Measurements from ENCODE around the gene C16orf96. TPM values are rescaled to one million over a fixed set of nuclear protein-coding genes. Genes with fewer than 3 reads are reported as not detected.

Gene C16orf96
- total and polyA plus RNA-seq, 2 of the 13 experiments (the other 11 are each of a cell fraction or from before 2014, with no cell fraction given): 0.03 TPM; not detected in 1

DNA sequence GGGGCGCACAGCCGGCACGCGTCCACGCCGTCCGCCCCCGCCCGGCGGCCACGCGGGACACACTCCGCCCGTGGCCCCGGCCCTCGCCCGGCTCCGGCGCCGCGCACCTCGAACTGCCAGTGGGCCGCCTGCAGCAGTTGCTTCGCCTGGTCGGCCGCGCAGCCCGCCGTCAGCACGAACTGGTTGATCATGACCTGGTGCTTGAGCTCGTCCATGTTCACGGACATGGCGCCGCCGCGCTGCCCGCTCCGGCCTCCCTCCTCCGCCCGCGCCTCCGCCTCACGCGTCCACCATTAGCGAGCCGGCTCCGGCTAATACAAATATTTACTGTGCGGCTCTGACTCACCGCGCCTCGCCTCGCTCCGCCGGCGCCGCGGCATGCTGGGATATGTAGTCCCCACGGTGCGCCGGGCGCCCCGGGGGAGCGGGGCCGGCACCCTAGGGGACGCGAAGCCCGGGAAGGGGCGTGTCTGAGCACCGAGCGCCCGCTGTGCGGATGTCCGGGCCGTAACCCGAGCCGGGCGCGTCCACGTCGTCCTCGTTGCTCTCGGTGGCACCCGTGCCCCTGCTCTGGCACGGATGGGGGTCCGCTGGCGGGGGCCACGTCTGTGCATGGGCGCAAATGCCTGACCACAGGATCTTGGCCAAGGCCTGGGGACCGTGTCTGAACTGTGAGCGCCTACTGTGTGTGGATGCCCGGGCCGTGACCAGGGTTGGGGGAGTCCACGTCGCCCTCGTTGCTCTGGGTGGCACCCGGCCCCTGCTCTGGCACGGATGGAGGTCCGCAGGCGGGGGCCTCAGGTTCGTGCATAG is 58.6 kb downstream of the C16orf96 start, which contains the start of gene UBALD1 (continued):
- TF ChIP-seq, protein P1, sequence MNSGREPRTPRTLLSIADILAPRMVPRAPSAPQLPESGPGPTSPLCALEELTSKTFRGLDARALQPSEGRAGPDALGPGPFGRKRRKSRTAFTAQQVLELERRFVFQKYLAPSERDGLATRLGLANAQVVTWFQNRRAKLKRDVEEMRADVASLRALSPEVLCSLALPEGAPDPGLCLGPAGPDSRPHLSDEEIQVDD (CRISPR knock-in tag; IDR thresholded peaks at IDR 0.05; ENCODE audit: borderline replicate concordance): no peak
- TF ChIP-seq ZNF230 (CRISPR knock-in tag; IDR thresholded peaks at IDR 0.05) (0 out of 2 replicates have a peak, but pooled peaks have one; percentile 58), ZNF18 (CRISPR knock-in tag; IDR thresholded peaks at IDR 0.05; ENCODE audit: insufficient replicate concordance) (no peak), ZNF232 (CRISPR knock-in tag; IDR thresholded peaks at IDR 0.05; ENCODE audit: borderline replicate concordance) (peak; percentile 72; the same call in 1 of the 2 replicates), SAP130 (CRISPR knock-in tag; IDR thresholded peaks at IDR 0.05; ENCODE audit: low read depth) (peak; percentile 97), MEIS2 (CRISPR knock-in tag; IDR thresholded peaks at IDR 0.05) (no peak), BCL6 (CRISPR knock-in tag; IDR thresholded peaks at IDR 0.05) (peak; percentile 54), ZBTB8A (CRISPR knock-in tag; IDR thresholded peaks at IDR 0.05; ENCODE audit: borderline replicate concordance, low read depth) (peak; percentile 99), ZNF136 (CRISPR knock-in tag; IDR thresholded peaks at IDR 0.05; ENCODE audit: low read depth) (0 out of 2 replicates have a peak, but pooled peaks have one; percentile 23), ZFP37 (CRISPR knock-in tag; IDR thresholded peaks at IDR 0.05; ENCODE audit: borderline replicate concordance) (no peak; the same call in 1 of the 2 replicates), FOXA3 (CRISPR knock-in tag; IDR thresholded peaks at IDR 0.05) (peak; percentile 92), ZNF788 (CRISPR knock-in tag; IDR thresholded peaks at IDR 0.05; ENCODE audit: borderline replicate concordance) (peak; percentile 68; the same call in 1 of the 2 replicates), ZNF318 (CRISPR knock-in tag; IDR thresholded peaks at IDR 0.05) (peak; percentile 87; the same call in 1 of the 2 replicates), ZNF691 (CRISPR knock-in tag; IDR thresholded peaks at IDR 0.05; ENCODE audit: borderline replicate concordance, low read depth) (no peak; the same call in 1 of the 2 replicates), DBP (CRISPR knock-in tag; IDR thresholded peaks at IDR 0.05; ENCODE audit: not compliant biosample characterization) (no peak), FOXM1 (CRISPR knock-in tag; IDR thresholded peaks at IDR 0.05) (no peak)

All from HepG2 (cell line).